ENCODE results near the gene PIP5K1B.

Gene PIP5K1B

GRCh38 chr9:68819065-68819464 is 114.0 kb downstream of the PIP5K1B start:
- no peak for DNase-seq

- DNase-seq = no peak
Measured at GRCh38 chr9:68821911-68822310, 116.9 kb downstream of the PIP5K1B start.

GRCh38 chr9:68822596-68823165 is 117.6 kb downstream of the PIP5K1B start:
- no peak for DNase-seq

GRCh38 chr9:68825762-68826472 is 120.9 kb downstream of the PIP5K1B start:
- no peak for DNase-seq

GRCh38 chr9:68827837-68828744 is 123.1 kb downstream of the PIP5K1B start:
- no peak for DNase-seq

GRCh38 chr9:68832101-68832500 is 127.1 kb downstream of the PIP5K1B start:
- no peak for DNase-seq

- no peak for DNase-seq
Measured at GRCh38 chr9:68832861-68833518, 128.0 kb downstream of the PIP5K1B start.

GRCh38 chr9:68834931-68835520 is 130.0 kb downstream of the PIP5K1B start:
- DNase-seq = no peak

GRCh38 chr9:68836788-68837187 is 131.7 kb downstream of the PIP5K1B start:
- no peak for DNase-seq

- no peak for DNase-seq
Measured at GRCh38 chr9:68838245-68838644, 133.2 kb downstream of the PIP5K1B start.

- DNase-seq = no peak
Measured at GRCh38 chr9:68841276-68842052, 136.4 kb downstream of the PIP5K1B start.

GRCh38 chr9:68842568-68842967 is 137.5 kb downstream of the PIP5K1B start:
- no peak for DNase-seq

- no peak for DNase-seq
Measured at GRCh38 chr9:68843239-68843638, 138.2 kb downstream of the PIP5K1B start.

- no peak for DNase-seq
Measured at GRCh38 chr9:68844157-68844556, 139.1 kb downstream of the PIP5K1B start.

GRCh38 chr9:68844631-68845612 is 139.9 kb downstream of the PIP5K1B start:
- peak; percentile 1 for DNase-seq

- no peak for DNase-seq
Measured at GRCh38 chr9:68847765-68848164, 142.7 kb downstream of the PIP5K1B start.

GRCh38 chr9:68851657-68852056 is 146.6 kb downstream of the PIP5K1B start:
- DNase-seq = peak; percentile 9

- DNase-seq = no peak
Measured at GRCh38 chr9:68852941-68853340, 147.9 kb downstream of the PIP5K1B start.

GRCh38 chr9:68859347-68859746 is 154.3 kb downstream of the PIP5K1B start:
- DNase-seq = no peak

GRCh38 chr9:68860419-68860818 is 155.4 kb downstream of the PIP5K1B start:
- DNase-seq = no peak

Data from fibroblast of skin of abdomen (primary cell).